Activated B cell treated with CpG ODN at 0.5 μM for 24 hours (primary cell): Measurements from ENCODE around the gene OPRM1. TPM values are rescaled to one million over a fixed set of nuclear protein-coding genes. Genes with fewer than 3 reads are reported as not detected.

Experiments
- ATAC-seq: fragments of 200-7000 bp; cut with Tn5 transposase; one replicate; pipeline ENCODE4 v1.10.0; 2021; ENCODE audit warnings: low read depth, mild to moderate bottlenecking, moderate library complexity
- CTCF ChIA-PET: fragments of 350-600 bp; sonication (Branson Sonifier 250); formaldehyde crosslinking; loops from one replicate; lab custom pipeline; 2021; ENCODE audit warnings: antibody characterized with exemption; lab: Charles Lee
- POLR2A ChIA-PET: fragments of 350-600 bp; sonication (Branson Sonifier 250); formaldehyde crosslinking; loops from one replicate; lab custom pipeline; 2021; ENCODE audit warnings: antibody characterized with exemption; lab: Charles Lee
- DNase-seq: peaks from one replicate; pipeline ENCODE4 v3.0.0; 2022
- H3K27ac Mint-ChIP-seq: one replicate; pipeline ENCODE4 v1.8.0; 2020; ENCODE audit warnings: mixed read lengths
- H3K27me3 Mint-ChIP-seq: one replicate; pipeline ENCODE4 v1.8.0; 2021; ENCODE audit warnings: mixed read lengths
- H3K36me3 Mint-ChIP-seq: one replicate; pipeline ENCODE4 v1.8.0; 2021; ENCODE audit warnings: low read depth, mixed read lengths
- H3K4me1 Mint-ChIP-seq: one replicate; pipeline ENCODE4 v1.8.0; 2021; ENCODE audit warnings: mixed read lengths
- H3K4me3 Mint-ChIP-seq: one replicate; pipeline ENCODE4 v1.8.0; 2020; ENCODE audit warnings: mild to moderate bottlenecking, mixed read lengths
- H3K9me3 Mint-ChIP-seq: one replicate; pipeline ENCODE4 v1.8.0; 2020; ENCODE audit warnings: mixed read lengths
- intact Hi-C: fragments of 100-400 bp; cut with micrococcal nuclease; formaldehyde crosslinking; loops from one replicate; pipeline ENCODE4 v1.15.1; 2024
- total RNA-seq: library from RNA; stranded (reverse); gene quantifications from 2 replicates; pipeline ENCODE4 v1.2.3, GENCODE V29; 2022
- TF ChIP-seq, protein P1 (sequence below): fragments of 200-600 bp; IDR thresholded peaks from one replicate; pipeline ENCODE4 v1.8.0; 2022; ENCODE audit warnings: antibody characterized with exemption, mild to moderate bottlenecking

OPRM1 gene
- total RNA-seq, 1 donor from 2014 or later = not detected

GRCh38 chr6:154258064-154258757 is 219.2 kb downstream of the OPRM1 start:
- Mint-ChIP-seq H3K36me3 (no peaks in the 10 kb centered on the region), H3K27me3 (peaks cover 8% of the 10 kb centered on the region), H3K27ac (no peak overlapping the region), H3K9me3 (peaks cover 15% of the 10 kb centered on the region), H3K4me3 (peak overlapping the region; percentile 3), H3K4me1 (peaks cover 24% of the 10 kb centered on the region)
- ChIA-PET CTCF (no interaction called here), POLR2A (no interaction called here)
- TF ChIP-seq, protein P1, sequence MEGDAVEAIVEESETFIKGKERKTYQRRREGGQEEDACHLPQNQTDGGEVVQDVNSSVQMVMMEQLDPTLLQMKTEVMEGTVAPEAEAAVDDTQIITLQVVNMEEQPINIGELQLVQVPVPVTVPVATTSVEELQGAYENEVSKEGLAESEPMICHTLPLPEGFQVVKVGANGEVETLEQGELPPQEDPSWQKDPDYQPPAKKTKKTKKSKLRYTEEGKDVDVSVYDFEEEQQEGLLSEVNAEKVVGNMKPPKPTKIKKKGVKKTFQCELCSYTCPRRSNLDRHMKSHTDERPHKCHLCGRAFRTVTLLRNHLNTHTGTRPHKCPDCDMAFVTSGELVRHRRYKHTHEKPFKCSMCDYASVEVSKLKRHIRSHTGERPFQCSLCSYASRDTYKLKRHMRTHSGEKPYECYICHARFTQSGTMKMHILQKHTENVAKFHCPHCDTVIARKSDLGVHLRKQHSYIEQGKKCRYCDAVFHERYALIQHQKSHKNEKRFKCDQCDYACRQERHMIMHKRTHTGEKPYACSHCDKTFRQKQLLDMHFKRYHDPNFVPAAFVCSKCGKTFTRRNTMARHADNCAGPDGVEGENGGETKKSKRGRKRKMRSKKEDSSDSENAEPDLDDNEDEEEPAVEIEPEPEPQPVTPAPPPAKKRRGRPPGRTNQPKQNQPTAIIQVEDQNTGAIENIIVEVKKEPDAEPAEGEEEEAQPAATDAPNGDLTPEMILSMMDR = no peak
- ATAC-seq (peak; percentile 49), DNase-seq (no peak)
- intact Hi-C loops = no loop called here

DNA sequence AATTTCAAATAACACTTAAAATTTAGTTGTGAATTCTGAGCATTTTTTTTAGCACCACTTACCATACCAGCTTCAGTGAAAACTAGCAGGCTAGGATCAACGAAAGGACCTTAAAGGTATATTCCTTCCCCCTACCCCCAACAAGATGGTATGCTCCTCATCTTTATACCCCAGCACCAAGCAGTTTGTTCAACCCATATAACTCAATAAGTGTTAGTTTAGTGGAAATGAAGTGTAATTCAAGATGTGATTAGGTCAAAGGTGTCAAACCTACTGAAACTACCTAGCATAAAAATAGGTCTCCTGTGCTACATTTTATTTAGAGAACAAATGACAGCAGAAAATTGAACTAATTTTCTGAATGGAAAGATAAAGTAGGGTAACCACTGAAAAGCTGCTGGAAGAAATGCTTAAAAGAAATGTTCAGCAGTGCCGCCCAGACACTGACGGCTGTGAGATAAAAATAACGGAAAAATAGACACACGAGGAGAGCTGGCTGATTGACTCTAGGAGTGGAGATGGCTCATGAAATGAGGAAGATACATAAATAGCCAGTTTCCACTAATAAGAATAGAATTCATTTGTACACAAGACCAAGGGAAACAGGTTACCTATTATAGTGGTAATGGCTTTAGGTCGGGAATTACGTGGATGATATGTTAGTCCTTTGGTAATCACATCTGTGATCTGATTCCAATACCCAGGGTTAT is 222.8 kb downstream of the OPRM1 start:
- DNase-seq (no peak), ATAC-seq (no peak)
- ChIA-PET POLR2A (no interaction called here), CTCF (no interaction called here)
- peaks cover 24% of the 10 kb centered on the region for H3K4me1 Mint-ChIP-seq
- no peaks in the 10 kb centered on the region for H3K36me3 Mint-ChIP-seq
- H3K4me3 Mint-ChIP-seq = no peak overlapping the region
- peaks cover 9% of the 10 kb centered on the region for H3K27me3 Mint-ChIP-seq
- no peak overlapping the region for H3K27ac Mint-ChIP-seq
- intact Hi-C loops = no loop called here
- H3K9me3 Mint-ChIP-seq = peaks cover 2% of the 10 kb centered on the region
- TF ChIP-seq, protein P1 = no peak

DNA sequence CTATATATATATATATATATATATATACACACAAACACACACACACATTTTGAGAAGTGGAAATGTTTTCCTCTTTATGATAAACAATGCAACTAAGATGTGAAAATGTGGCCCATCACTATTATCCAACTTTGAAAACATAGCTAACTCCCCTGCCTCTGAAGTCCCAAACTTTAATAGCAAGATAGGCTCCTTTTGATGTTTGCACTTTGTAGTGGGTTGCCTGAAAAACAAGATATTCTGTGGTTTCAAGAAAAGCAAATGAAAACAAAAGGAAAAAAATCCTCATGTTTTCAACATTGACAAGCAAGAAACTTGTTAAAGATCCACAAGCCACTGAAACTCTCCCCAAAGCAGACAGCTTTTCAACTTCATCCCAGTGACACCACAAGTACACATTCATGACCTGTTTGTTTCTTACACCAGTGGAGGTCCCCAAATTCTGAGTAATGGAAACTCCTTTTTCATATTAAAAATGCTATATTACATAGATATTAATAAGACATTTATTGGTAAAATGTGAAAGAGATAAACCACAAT is 227.6 kb downstream of the OPRM1 start:
- ATAC-seq (no peak), DNase-seq (no peak)
- H3K36me3 Mint-ChIP-seq = no peaks in the 10 kb centered on the region
- TF ChIP-seq, protein P1 = no peak
- peaks cover 6% of the 10 kb centered on the region for H3K4me1 Mint-ChIP-seq
- no peak overlapping the region for H3K4me3 Mint-ChIP-seq
- POLR2A ChIA-PET = no interaction called here
- H3K27ac Mint-ChIP-seq = no peak overlapping the region
- CTCF ChIA-PET = no interaction called here
- peaks cover 2% of the 10 kb centered on the region for H3K9me3 Mint-ChIP-seq
- intact Hi-C loops = no loop called here
- H3K27me3 Mint-ChIP-seq = peaks cover 1% of the 10 kb centered on the region

- Mint-ChIP-seq H3K27ac (no peak overlapping the region), H3K36me3 (no peaks in the 10 kb centered on the region), H3K9me3 (peaks cover 2% of the 10 kb centered on the region), H3K27me3 (peaks cover 1% of the 10 kb centered on the region), H3K4me3 (no peak overlapping the region), H3K4me1 (no peaks in the 10 kb centered on the region)
- intact Hi-C loops = no loop called here
- ChIA-PET POLR2A (no interaction called here), CTCF (no interaction called here)
- ATAC-seq (no peak), DNase-seq (no peak)
- TF ChIP-seq, protein P1 = no peak
Measured at GRCh38 chr6:154267508-154268106, 228.6 kb downstream of the OPRM1 start.

DNA sequence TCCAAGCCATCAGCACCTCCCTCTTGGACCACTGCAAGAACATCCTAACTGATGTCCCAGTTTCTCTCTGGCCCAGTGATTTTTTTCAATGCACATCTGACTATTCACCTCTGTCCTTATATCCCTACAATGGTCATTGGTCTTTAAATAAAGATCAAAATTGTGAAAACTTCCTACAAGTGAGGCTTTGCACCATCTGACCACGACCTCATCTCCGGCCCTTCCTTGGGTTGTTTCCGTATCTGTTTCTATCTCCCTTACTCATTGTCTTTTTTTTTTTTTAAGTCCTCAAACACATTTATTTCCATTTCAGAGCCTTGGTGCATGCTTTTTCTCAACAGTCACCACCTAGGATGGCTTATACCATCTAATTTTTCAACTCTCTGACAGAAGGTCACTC is 229.4 kb downstream of the OPRM1 start:
- H3K9me3 Mint-ChIP-seq = peaks cover 2% of the 10 kb centered on the region
- H3K27ac Mint-ChIP-seq = no peak overlapping the region
- intact Hi-C loops = no loop called here
- POLR2A ChIA-PET = no interaction called here
- peaks cover 1% of the 10 kb centered on the region for H3K27me3 Mint-ChIP-seq
- CTCF ChIA-PET = no interaction called here
- TF ChIP-seq, protein P1 = no peak
- H3K36me3 Mint-ChIP-seq = no peaks in the 10 kb centered on the region
- no peak overlapping the region for H3K4me3 Mint-ChIP-seq
- ATAC-seq (no peak), DNase-seq (no peak)
- no peaks in the 10 kb centered on the region for H3K4me1 Mint-ChIP-seq
